Measurements from ENCODE around the gene PRKCA. TPM values are rescaled to one million over a fixed set of nuclear protein-coding genes. Genes with fewer than 3 reads are reported as not detected.

The PRKCA gene
- total and polyA plus RNA-seq, 9 of the 15 experiments (the other 6 are each of a cell fraction or from before 2014, with no cell fraction given): 3.2 to 33.0 (median 17.8) TPM

DNA sequence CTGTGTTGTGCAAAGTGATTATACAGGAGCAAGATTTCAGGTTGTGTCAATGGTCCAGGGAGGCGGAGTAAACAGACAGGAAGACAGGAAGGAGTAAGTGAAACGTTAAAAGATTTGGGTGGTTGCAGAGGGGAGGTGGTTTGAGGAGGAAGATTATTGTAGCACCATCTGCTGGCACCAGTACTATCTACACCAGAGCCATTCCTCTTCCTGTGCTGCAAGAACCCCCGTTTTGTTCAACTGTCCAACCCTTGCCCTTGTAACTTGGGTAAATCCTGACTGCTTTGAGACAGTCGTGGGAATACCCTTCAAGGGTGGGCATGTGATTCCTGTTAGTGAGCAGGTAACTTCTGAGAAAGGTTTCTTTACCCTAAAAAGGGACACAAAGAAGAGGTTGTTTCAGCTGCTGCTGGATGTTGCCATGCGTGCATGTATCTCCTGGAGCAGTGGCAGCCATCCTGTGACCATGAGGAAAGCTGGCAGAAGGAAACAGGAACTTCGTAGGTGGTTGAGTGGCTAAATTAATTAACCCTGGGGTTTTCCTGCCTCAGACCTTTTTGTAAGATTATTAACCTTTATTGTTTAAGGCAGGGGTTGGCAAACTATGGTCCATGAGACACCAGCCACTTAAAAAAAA is 124.1 kb downstream of the PRKCA start:
- H3K27ac ChIP-seq (ENCODE audit: extremely low read depth, low read depth, low read length): no peak overlapping the region
- ChIA-PET POLR2A (no interaction called here), CTCF (ENCODE audit: low intra/inter-chr PET ratio) (interaction anchor here (1.6 kb wide), 1 partner anchor 172 kb away, joined by 4 read pairs; no protein-coding TSS in a partner anchor)
- no peaks in the 10 kb centered on the region for H3K9me3 ChIP-seq (replicated peaks; ENCODE audit: control insufficient read depth, insufficient read depth, low read depth, low read length)
- no peak overlapping the region for H3K4me2 ChIP-seq (ENCODE audit: insufficient read depth, low read length)
- peaks cover 2% of the 10 kb centered on the region for H3K9me1 ChIP-seq (ENCODE audit: control insufficient read depth, insufficient read depth, low read length)
- FAIRE-seq (peak; percentile 85), ATAC-seq (peak; percentile 93), DNase-seq (ENCODE audit: extremely low read depth in 1 of 4, low spot score in 3 of 4) (peak; percentile 16 to 56 (median 40))
- peaks cover 4% of the 10 kb centered on the region; the same call in 1 of the 2 replicates for H4K20me1 ChIP-seq (replicated peaks; ENCODE audit: control insufficient read depth, insufficient read depth, low read length)
- no peak overlapping the region for H3K9ac ChIP-seq (ENCODE audit: insufficient read depth in 1 of 2, low read depth in 2 of 2, low read length in 2 of 2)
- H3K36me3 ChIP-seq (ENCODE audit: control insufficient read depth, insufficient read depth, low read length): no peaks in the 10 kb centered on the region; the same call in 2 of the 3 replicates
- H3K4me1 ChIP-seq (replicated peaks in 1 of 2; ENCODE audit: control insufficient read depth in 2 of 2, insufficient read depth in 2 of 2, low read length in 2 of 2): no peaks in the 10 kb centered on the region; a peak in 3 of 5 replicates
- intact Hi-C loops (cut with micrococcal nuclease): loop anchor here (1.0 to 5.0 kb wide), 3 partner anchors 124 to 171 kb away; partner anchors contain the start of gene PRKCA
- H3K27me3 ChIP-seq (ENCODE audit: control insufficient read depth in 2 of 2, insufficient read depth in 2 of 2, low read length in 2 of 2): no peaks in the 10 kb centered on the region
- in situ Hi-C loops (cut with MboI): no loop called here
- H2AFZ ChIP-seq (ENCODE audit: low read depth, low read length): no peak overlapping the region
- BruUV-seq (replicated peaks): no TSS peak
- no peak overlapping the region for H3K4me3 ChIP-seq
- WGBS (ENCODE audit: insufficient coverage, low coverage, missing lambda C conversion rate): 33% methylated on average over 5 of the region's 6 CpGs
- peaks cover 34% of the 10 kb centered on the region for H3K79me2 ChIP-seq (ENCODE audit: control insufficient read depth, insufficient read depth, low read length)
- TF ChIP-seq SMC3 (conservative IDR thresholded peaks at IDR 0.05; ENCODE audit: insufficient read depth, low read depth, low read length) (0 out of 2 replicates have a peak, but pooled peaks have one; percentile 21), BCLAF1 (IDR thresholded peaks at IDR 0.05; ENCODE audit: borderline replicate concordance in 1 of 2, control insufficient read depth in 1 of 2, low read depth in 2 of 2, low read length in 1 of 2) (no peak), CREB3L1 (IDR thresholded peaks at IDR 0.05; ENCODE audit: borderline replicate concordance, low read depth) (no peak), ZFP36 (IDR thresholded peaks at IDR 0.05; ENCODE audit: low read depth, low read length, partially characterized antibody) (no peak), RBM25 (IDR thresholded peaks at IDR 0.05; ENCODE audit: low read depth, low read length, severe bottlenecking) (peak; percentile 85)
- TF ChIP-seq, protein P1, sequence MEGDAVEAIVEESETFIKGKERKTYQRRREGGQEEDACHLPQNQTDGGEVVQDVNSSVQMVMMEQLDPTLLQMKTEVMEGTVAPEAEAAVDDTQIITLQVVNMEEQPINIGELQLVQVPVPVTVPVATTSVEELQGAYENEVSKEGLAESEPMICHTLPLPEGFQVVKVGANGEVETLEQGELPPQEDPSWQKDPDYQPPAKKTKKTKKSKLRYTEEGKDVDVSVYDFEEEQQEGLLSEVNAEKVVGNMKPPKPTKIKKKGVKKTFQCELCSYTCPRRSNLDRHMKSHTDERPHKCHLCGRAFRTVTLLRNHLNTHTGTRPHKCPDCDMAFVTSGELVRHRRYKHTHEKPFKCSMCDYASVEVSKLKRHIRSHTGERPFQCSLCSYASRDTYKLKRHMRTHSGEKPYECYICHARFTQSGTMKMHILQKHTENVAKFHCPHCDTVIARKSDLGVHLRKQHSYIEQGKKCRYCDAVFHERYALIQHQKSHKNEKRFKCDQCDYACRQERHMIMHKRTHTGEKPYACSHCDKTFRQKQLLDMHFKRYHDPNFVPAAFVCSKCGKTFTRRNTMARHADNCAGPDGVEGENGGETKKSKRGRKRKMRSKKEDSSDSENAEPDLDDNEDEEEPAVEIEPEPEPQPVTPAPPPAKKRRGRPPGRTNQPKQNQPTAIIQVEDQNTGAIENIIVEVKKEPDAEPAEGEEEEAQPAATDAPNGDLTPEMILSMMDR (IDR thresholded peaks at IDR 0.05 in 2 of 3, conservative IDR thresholded peaks at IDR 0.05 in 1 of 3; ENCODE audit: insufficient read depth in 2 of 3, low read depth in 1 of 3, low read length in 3 of 3): peak; percentile 34 to 57 (median 50); a peak in 5 of 6 replicates

Measured in K562 (cell line).